NCI-H1105 treated with DMSO at 0.1 percent for 48 hours (cell line): ENCODE data around the gene CNNM3.
"Not testable (repeated sequence)": the region's sequence is repeated elsewhere in the genome, so short reads cannot be mapped to it uniquely, and the experiment has no call there.

Experiments
- DNase-seq: peaks from one replicate; lab custom pipeline; 2025; lab: John Stamatoyannopoulos, UW

The CNNM3 gene

GRCh38 chr2:96816127-96816835, at the start of gene CNNM3:
CNNM3 (plus strand) TSS chr2:96816268; CDS start chr2:96816278, 10 bp downstream.
- peak; percentile 82 for DNase-seq

- no peak for DNase-seq
These were observed 48.8 kb upstream of the CNNM3 start for GRCh38 chr2:96767135-96767871.

GRCh38 chr2:96768083-96768561, 47.9 kb upstream of the CNNM3 start:
- DNase-seq = no peak

GRCh38 chr2:96769814-96770213, 46.3 kb upstream of the CNNM3 start:
- no peak for DNase-seq

- no peak for DNase-seq
These were observed 45.4 kb upstream of the CNNM3 start for GRCh38 chr2:96770442-96771202.

- DNase-seq = no peak
These were observed 44.1 kb upstream of the CNNM3 start for GRCh38 chr2:96771796-96772618.

GRCh38 chr2:96772903-96773671, 43.0 kb upstream of the CNNM3 start:
- no peak for DNase-seq

GRCh38 chr2:96773922-96774321, 42.1 kb upstream of the CNNM3 start:
- DNase-seq = peak; percentile 68

GRCh38 chr2:96775160-96775559, 40.9 kb upstream of the CNNM3 start:
- no peak for DNase-seq

- no peak for DNase-seq
These were observed 32.7 kb upstream of the CNNM3 start for GRCh38 chr2:96783388-96783787.

- no peak for DNase-seq
These were observed 28.7 kb upstream of the CNNM3 start for GRCh38 chr2:96787411-96787810.

GRCh38 chr2:96788442-96789244, 27.4 kb upstream of the CNNM3 start:
- no peak for DNase-seq

GRCh38 chr2:96789245-96789617, 26.8 kb upstream of the CNNM3 start:
- DNase-seq = no peak

- no peak for DNase-seq
These were observed 23.0 kb upstream of the CNNM3 start for GRCh38 chr2:96792772-96793749.

- DNase-seq = no peak
These were observed 21.0 kb upstream of the CNNM3 start for GRCh38 chr2:96795076-96795475.

- not testable (repeated sequence) for DNase-seq
These were observed 19.6 kb upstream of the CNNM3 start for GRCh38 chr2:96796497-96796896.

GRCh38 chr2:96797066-96797625, 18.9 kb upstream of the CNNM3 start:
- DNase-seq = no peak
